KMS-11 (cell line): ENCODE results near the gene SLC16A7.
"Not testable (repeated sequence)": the region's sequence is repeated elsewhere in the genome, so short reads cannot be mapped to it uniquely, and the experiment has no call there.

Experiments
- H2AFZ ChIP-seq: fragments of 200-600 bp; sonication (generic); 2 replicates; pipeline ENCODE4 v1.6.1; 2016; ENCODE audit warnings: antibody characterized with exemption, mixed run types, low read depth
- H3K27ac ChIP-seq: fragments of 200-600 bp; sonication (generic); 2 replicates; pipeline ENCODE4 v1.6.1; 2016; ENCODE audit warnings: mild to moderate bottlenecking, mixed run types
- H3K27me3 ChIP-seq: fragments of 200-600 bp; sonication (generic); 2 replicates; pipeline ENCODE4 v1.6.1; 2017; ENCODE audit warnings: mild to moderate bottlenecking, low read depth, mixed run types, moderate library complexity; ENCODE audit not compliant: insufficient read depth
- H3K36me3 ChIP-seq: fragments of 200-600 bp; sonication (generic); 2 replicates; pipeline ENCODE4 v1.6.1; 2017; ENCODE audit warnings: mild to moderate bottlenecking, mixed run types; ENCODE audit not compliant: insufficient read depth
- H3K4me1 ChIP-seq: fragments of 200-600 bp; sonication (generic); 2 replicates; pipeline ENCODE4 v1.6.1; 2016; ENCODE audit warnings: mild to moderate bottlenecking, low read depth, mixed run types; ENCODE audit not compliant: poor library complexity, severe bottlenecking
- H3K4me2 ChIP-seq: fragments of 200-600 bp; sonication (generic); 2 replicates; pipeline ENCODE4 v1.7.0; 2016; ENCODE audit warnings: mild to moderate bottlenecking, mixed run types
- H3K4me3 ChIP-seq: fragments of 200-600 bp; sonication (generic); IDR thresholded peaks from 2 replicates; pipeline ENCODE4 v1.6.1; 2017; ENCODE audit warnings: low read depth, low read length, mixed read lengths; ENCODE audit not compliant: insufficient read depth
- H3K79me2 ChIP-seq: fragments of 200-600 bp; sonication (generic); 2 replicates; pipeline ENCODE4 v1.6.1; 2016; ENCODE audit warnings: low read depth, mixed run types; ENCODE audit not compliant: insufficient read depth
- H3K9ac ChIP-seq: fragments of 200-600 bp; sonication (generic); 2 replicates; pipeline ENCODE4 v1.6.1; 2016; ENCODE audit warnings: mild to moderate bottlenecking, mixed run types
- H4K20me1 ChIP-seq: fragments of 200-600 bp; sonication (generic); 2 replicates; pipeline ENCODE4 v1.6.1; 2016; ENCODE audit warnings: mild to moderate bottlenecking, mixed run types; ENCODE audit not compliant: insufficient read depth
- CTCF ChIP-seq: fragments of 200-600 bp; sonication (generic); conservative IDR thresholded peaks from 2 replicates; pipeline ENCODE4 v1.6.1; 2017; ENCODE audit warnings: low read depth, mild to moderate bottlenecking, antibody characterized with exemption, low read length, moderate library complexity, mixed read lengths

Gene SLC16A7

GRCh38 chr12:59603754-59604153 lies 7.9 kb downstream of the SLC16A7 start:
- Histone ChIP-seq H2AFZ (no peak overlapping the region), H3K4me3 (no peak overlapping the region), H3K9ac (no peak overlapping the region), H3K27ac (no peak overlapping the region), H3K36me3 (no peaks in the 10 kb centered on the region), H3K4me2 (no peak overlapping the region), H3K79me2 (no peaks in the 10 kb centered on the region), H3K27me3 (no peaks in the 10 kb centered on the region), H3K4me1 (no peaks in the 10 kb centered on the region), H4K20me1 (no peaks in the 10 kb centered on the region)
- no peak for TF ChIP-seq CTCF

GRCh38 chr12:59612823-59613434 lies 17.1 kb downstream of the SLC16A7 start:
- H3K27me3 ChIP-seq, H3K79me2 ChIP-seq, H3K4me3 ChIP-seq, H3K4me1 ChIP-seq, H4K20me1 ChIP-seq, H3K4me2 ChIP-seq, H3K9ac ChIP-seq, H3K27ac ChIP-seq, H2AFZ ChIP-seq, H3K36me3 ChIP-seq: not testable (repeated sequence)

GRCh38 chr12:59615392-59616165 lies 19.8 kb downstream of the SLC16A7 start:
- H3K4me3 ChIP-seq = no peak overlapping the region

GRCh38 chr12:59619461-59620240 lies 23.8 kb downstream of the SLC16A7 start:
- Histone ChIP-seq H3K4me1 (no peaks in the 10 kb centered on the region), H3K9ac (no peak overlapping the region), H3K27ac (no peak overlapping the region), H3K36me3 (no peaks in the 10 kb centered on the region), H3K79me2 (no peaks in the 10 kb centered on the region), H4K20me1 (no peaks in the 10 kb centered on the region), H3K4me3 (no peak overlapping the region), H3K4me2 (no peak overlapping the region), H3K27me3 (no peaks in the 10 kb centered on the region), H2AFZ (no peak overlapping the region)
- TF ChIP-seq CTCF = no peak

More at GRCh38 chr12:59615392-59616165, 19.8 kb downstream of the SLC16A7 start:
- H3K27me3 ChIP-seq = no peaks in the 10 kb centered on the region
- H3K9ac ChIP-seq = no peak overlapping the region
- H3K27ac ChIP-seq = no peak overlapping the region
- no peaks in the 10 kb centered on the region for H3K36me3 ChIP-seq
- no peak overlapping the region for H3K4me2 ChIP-seq
- H3K79me2 ChIP-seq = no peaks in the 10 kb centered on the region
- TF ChIP-seq CTCF = no peak
- H2AFZ ChIP-seq = no peak overlapping the region
- no peaks in the 10 kb centered on the region for H3K4me1 ChIP-seq
- no peaks in the 10 kb centered on the region for H4K20me1 ChIP-seq
